ENCODE data around the gene BAIAP3. TPM values are rescaled to one million over a fixed set of nuclear protein-coding genes. Genes with fewer than 3 reads are reported as not detected.

BAIAP3 gene
- total RNA-seq, 1 experiment from 2014 or later: 44.7 TPM

- CTCF ChIA-PET: no interaction called here
- Histone ChIP-seq H3K9me2 (ENCODE audit: insufficient read depth) (no peaks in the 10 kb centered on the region), H3K79me2 (ENCODE audit: insufficient read depth, low read length) (no peaks in the 10 kb centered on the region), H3K4me1 (ENCODE audit: control insufficient read depth in 1 of 2, insufficient read depth in 2 of 2, low read length in 2 of 2) (peaks cover 17 to 34% of the 10 kb centered on the region in 2 experiments; a peak in 3 of 4 replicates), H3K4me2 (ENCODE audit: low read length) (no peak overlapping the region), H3K27me3 (ENCODE audit: insufficient read depth, low read length) (no peaks in the 10 kb centered on the region), H3K9ac (ENCODE audit: low read length) (no peak overlapping the region), H3K4me3 (replicated peaks in 1 of 2; ENCODE audit: low read depth in 1 of 2, low read length in 2 of 2) (no peak overlapping the region), H3K27ac (ENCODE audit: low read depth, low read length) (no peak overlapping the region), H3K9me3 (ENCODE audit: control insufficient read depth in 1 of 2, insufficient read depth in 1 of 2, low read depth in 1 of 2, low read length in 2 of 2) (no peaks in the 10 kb centered on the region), H2AFZ (ENCODE audit: low read depth, low read length, poor library complexity, severe bottlenecking) (no peak overlapping the region), H4K20me1 (ENCODE audit: insufficient read depth) (no peaks in the 10 kb centered on the region), H3K36me3 (ENCODE audit: control insufficient read depth in 1 of 2, insufficient read depth in 2 of 2, low read length in 2 of 2) (no peaks in the 10 kb centered on the region)
- POLR2A ChIA-PET: no interaction called here
- no TSS peak for BruUV-seq (replicated peaks)
- TF ChIP-seq CEBPB (IDR thresholded peaks at IDR 0.05; ENCODE audit: low read depth): no peak
- TF ChIP-seq FOSL1 (IDR thresholded peaks at IDR 0.05; ENCODE audit: low read depth): no peak
- no peak for TF ChIP-seq JUND (IDR thresholded peaks at IDR 0.05)
- TF ChIP-seq CTCF (IDR thresholded peaks at IDR 0.05 in 2 of 3, conservative IDR thresholded peaks at IDR 0.05 in 1 of 3; ENCODE audit: borderline replicate concordance in 1 of 3, insufficient read depth in 1 of 3, low read depth in 2 of 3, low read length in 2 of 3): no peak
- no peak for TF ChIP-seq EGR1 (IDR thresholded peaks at IDR 0.05; ENCODE audit: low read depth)
- no peak for TF ChIP-seq MAX (IDR thresholded peaks at IDR 0.05)
- no peak for TF ChIP-seq YY1 (IDR thresholded peaks at IDR 0.05; ENCODE audit: extremely low read depth, insufficient replicate concordance, low read depth, low read length)
- TF ChIP-seq ATF3 (IDR thresholded peaks at IDR 0.05): no peak
- intact Hi-C loops (cut with micrococcal nuclease): no loop called here
- DNase-seq (ENCODE audit: low read depth, low spot score): no peak
- RAD21 ChIA-PET (ENCODE audit: low non-redundant PET in 1 of 2, low total read pairs in 2 of 2, uncharacterized antibody in 2 of 2, unreplicated experiment in 2 of 2): no interaction called here
- ATAC-seq: no peak
Observed at GRCh38 chr16:1335996-1336395, 2.6 kb downstream of the BAIAP3 start.

- DNase-seq (ENCODE audit: low read depth, low spot score) (no peak), ATAC-seq (no peak)
- POLR2A ChIA-PET: no interaction called here
- Histone ChIP-seq H3K27me3 (ENCODE audit: insufficient read depth, low read length) (no peaks in the 10 kb centered on the region), H3K9ac (ENCODE audit: low read length) (no peak overlapping the region), H3K4me2 (ENCODE audit: low read length) (no peak overlapping the region), H3K27ac (ENCODE audit: low read depth, low read length) (no peak overlapping the region), H3K9me2 (ENCODE audit: insufficient read depth) (no peaks in the 10 kb centered on the region), H3K79me2 (ENCODE audit: insufficient read depth, low read length) (no peaks in the 10 kb centered on the region), H3K36me3 (ENCODE audit: control insufficient read depth in 1 of 2, insufficient read depth in 2 of 2, low read length in 2 of 2) (no peaks in the 10 kb centered on the region), H2AFZ (ENCODE audit: low read depth, low read length, poor library complexity, severe bottlenecking) (no peak overlapping the region), H3K4me1 (ENCODE audit: control insufficient read depth in 1 of 2, insufficient read depth in 2 of 2, low read length in 2 of 2) (peaks cover 12 to 29% of the 10 kb centered on the region in 2 experiments; a peak in 3 of 4 replicates), H3K4me3 (replicated peaks in 1 of 2; ENCODE audit: low read depth in 1 of 2, low read length in 2 of 2) (no peak overlapping the region), H4K20me1 (ENCODE audit: insufficient read depth) (no peaks in the 10 kb centered on the region), H3K9me3 (ENCODE audit: control insufficient read depth in 1 of 2, insufficient read depth in 1 of 2, low read depth in 1 of 2, low read length in 2 of 2) (no peaks in the 10 kb centered on the region)
- no TSS peak for BruUV-seq (replicated peaks)
- CTCF ChIA-PET: no interaction called here
- intact Hi-C loops (cut with micrococcal nuclease): no loop called here
- RAD21 ChIA-PET (ENCODE audit: low non-redundant PET in 1 of 2, low total read pairs in 2 of 2, uncharacterized antibody in 2 of 2, unreplicated experiment in 2 of 2): no interaction called here
- TF ChIP-seq REST (IDR thresholded peaks at IDR 0.05; ENCODE audit: low read depth): no peak
- no peak for TF ChIP-seq MAX (IDR thresholded peaks at IDR 0.05)
- no peak for TF ChIP-seq CBX3 (IDR thresholded peaks at IDR 0.05; ENCODE audit: low read depth)
- TF ChIP-seq SP1 (IDR thresholded peaks at IDR 0.05; ENCODE audit: low read depth): no peak
- TF ChIP-seq ZFX (IDR thresholded peaks at IDR 0.05): no peak
Observed at GRCh38 chr16:1336619-1337018, 3.2 kb downstream of the BAIAP3 start.
